Testis (tissue), 2 donors: ENCODE data around the gene CNDP1.

ENCODE experiments used
- CTCF ChIP-seq, 3 experiments: fragments of 450-650 bp in 2 of 3; fragments of 200-600 bp in 1 of 3; sonication (generic) in 1 of 3; IDR thresholded peaks; one replicate each; pipeline ENCODE4 v1.5.1; 2016 to 2019; ENCODE audit warnings: antibody characterized with exemption in 3 of 3, mild to moderate bottlenecking in 2 of 3, moderate library complexity in 1 of 3
- POLR2A ChIP-seq: fragments of 450-650 bp; IDR thresholded peaks from one replicate; pipeline ENCODE4 v1.6.1; 2017; ENCODE audit warnings: antibody characterized with exemption, mild to moderate bottlenecking, moderate library complexity

DNA sequence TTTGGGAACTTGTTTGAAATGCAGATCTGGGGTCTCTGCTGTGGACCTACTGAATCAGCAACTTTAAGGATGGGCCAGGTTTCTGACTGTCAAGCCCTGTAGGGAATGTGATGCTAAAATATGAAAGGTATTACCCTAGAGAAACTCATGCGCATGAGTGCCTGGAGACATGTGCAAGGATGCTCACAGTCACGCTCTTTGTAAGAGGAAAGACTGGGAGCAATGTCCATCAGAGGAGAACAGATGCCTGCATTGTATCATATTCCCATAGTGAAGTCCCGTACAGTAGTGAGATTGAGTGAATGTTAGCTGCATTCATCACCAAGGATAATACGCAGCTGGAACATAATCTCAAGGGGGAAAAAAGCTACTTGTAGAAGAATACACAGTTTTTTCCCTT lies 77.5 kb downstream of the CNDP1 start:
- TF ChIP-seq CTCF (IDR thresholded peaks at IDR 0.05) (no peak), POLR2A (no peak)
